GM21367 (cell line): ENCODE data around the gene L3MBTL1.

Experiments used
- ATAC-seq: cut with Tn5 transposase; IDR thresholded peaks from one replicate; pipeline ENCODE4 v1.9.1; 2021; ENCODE audit not compliant: unreplicated experiment

L3MBTL1 gene

DNA sequence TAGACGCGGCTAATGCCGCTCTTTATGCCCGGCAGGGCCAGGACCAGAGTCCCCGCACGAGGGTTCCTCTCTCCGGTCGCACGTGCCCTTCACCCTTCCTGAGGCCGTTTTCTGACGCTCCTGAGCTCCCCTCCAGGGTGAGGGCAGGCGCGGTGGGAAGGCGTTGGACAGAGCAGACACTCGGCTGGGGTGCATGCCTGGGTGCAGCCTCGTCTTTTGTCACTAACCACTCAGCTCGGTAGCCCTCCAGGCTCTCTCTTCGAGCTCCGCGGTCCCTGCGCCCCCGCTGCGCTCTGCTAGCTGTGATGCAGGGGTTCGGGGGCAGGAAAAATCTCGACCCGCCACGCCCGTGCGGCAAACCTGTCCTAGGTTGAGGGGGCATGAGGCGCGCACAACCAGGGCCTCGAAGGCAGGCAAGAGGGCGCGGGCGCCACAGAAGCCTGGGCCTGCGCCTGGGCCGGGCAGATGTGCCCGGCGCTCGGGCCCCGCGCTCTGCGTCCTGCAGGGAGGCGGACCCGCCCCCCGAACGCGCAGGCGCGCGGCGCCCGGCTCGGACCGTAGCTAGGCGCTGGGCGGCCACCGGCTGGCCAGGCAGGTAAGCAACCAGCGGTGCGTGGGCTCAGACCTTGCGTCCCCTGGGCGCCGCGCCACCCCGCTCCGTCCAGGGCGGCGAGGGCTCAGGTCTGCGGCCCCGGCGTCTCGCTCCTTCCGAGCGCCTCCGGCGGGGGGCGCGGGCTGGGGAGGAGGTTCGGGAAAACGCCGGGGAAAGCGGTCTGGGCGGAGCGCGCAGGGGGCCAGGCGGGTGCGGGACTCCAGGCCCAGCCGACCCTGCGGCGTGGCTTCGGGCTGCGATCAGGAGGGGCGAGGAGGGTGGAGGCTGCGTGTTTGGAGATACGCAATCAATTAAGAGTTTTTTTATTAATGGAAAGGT lies at the start of gene L3MBTL1:
TSS of gene L3MBTL1 (plus strand) at position 548 of the 931 bp plus-strand sequence. CDS start 5,807 bp downstream, outside the sequence.
- ATAC-seq: no peak

DNA sequence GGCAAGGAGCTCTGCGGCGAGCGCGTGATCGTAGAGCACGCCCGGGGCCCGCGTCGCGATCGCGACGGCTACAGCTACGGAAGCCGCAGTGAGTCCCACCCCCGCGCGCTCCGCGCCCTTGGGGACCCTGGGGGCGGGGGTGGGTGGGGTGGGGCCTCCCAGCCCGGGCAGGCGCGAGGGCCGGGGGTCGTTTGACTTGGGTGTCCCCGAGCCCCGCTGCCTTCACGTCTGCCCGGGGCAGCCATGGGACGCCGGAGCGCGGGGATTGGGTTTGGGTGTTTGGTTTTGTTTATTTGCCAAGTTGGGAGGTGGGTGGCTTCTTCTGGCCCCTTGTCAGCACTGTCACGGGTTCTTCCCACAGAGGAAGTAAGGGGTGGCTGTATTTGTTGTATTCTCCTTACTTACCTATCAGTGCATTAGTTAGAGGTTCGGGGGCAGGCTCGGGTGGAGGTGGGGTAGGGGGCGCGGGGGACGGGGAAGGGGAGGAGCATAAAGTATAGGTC lies 49.0 kb upstream of the L3MBTL1 start:
- peak; percentile 2 for ATAC-seq

DNA sequence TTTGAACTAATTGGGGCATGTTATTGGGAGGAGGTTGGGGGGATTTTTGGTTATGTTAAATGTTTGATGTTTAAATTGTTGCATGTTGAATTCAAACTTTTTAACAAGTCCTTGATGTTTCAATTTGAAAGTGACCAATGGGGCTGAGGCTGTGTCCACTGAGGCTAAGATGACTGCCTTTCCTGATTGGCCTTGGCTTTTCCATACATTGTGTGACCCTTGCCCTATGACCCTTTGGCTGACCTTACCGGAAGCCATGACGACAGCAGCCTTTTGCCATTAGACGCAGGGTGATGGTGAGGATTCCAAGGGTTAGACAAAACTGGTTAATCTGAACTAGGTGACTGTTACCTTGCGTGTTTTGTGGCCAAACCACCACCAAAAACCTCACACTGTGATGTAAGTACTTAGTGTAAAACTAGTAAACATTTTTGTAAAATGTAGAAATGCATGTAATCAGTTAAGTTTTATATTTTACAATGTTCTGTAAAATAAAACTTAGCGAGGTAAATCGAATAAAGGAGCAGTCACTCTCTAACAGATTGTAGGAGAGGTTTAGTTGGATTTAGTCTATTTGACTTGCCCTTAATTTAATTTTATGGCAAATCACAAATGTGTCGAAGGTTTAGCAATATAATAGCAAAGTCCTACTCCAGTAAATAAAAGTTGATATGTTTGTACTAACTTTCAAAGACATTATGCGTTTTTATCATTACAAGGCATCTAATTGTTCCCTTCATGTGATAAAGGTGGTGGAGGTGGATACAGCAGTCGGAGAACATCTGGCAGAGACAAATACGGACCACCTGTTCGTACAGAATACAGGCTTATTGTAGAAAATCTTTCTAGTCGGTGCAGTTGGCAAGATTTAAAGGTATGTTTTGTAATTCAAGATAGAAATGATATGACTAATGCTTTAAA lies 48.2 kb upstream of the L3MBTL1 start:
- ATAC-seq: no peak

DNA sequence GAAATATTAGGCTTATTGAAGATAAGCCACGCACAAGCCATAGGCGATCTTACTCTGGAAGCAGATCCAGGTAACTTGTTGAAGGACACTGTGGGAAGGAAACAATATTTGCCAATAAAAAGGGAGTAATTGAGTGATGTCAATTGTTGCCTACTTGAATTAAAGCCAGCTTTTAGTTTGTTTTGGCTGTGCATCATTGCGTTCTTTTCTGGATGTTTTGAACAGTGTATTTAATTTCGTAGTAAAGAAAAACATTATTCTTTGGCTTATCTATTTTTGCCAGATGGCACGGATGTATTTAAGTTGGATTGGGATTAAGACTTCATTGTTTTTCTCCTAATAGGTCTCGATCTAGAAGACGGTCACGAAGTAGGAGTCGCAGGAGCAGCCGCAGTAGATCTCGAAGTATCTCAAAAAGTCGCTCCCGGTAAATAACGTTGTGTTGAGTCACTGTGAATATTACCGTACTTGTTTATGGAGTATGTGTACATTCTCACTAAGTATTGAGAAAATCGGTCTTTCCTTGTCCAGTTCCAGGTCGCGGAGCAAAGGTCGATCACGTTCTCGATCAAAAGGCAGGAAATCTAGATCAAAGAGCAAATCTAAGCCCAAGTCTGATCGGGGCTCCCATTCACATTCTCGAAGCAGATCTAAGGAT lies 47.2 kb upstream of the L3MBTL1 start:
- ATAC-seq: no peak

DNA sequence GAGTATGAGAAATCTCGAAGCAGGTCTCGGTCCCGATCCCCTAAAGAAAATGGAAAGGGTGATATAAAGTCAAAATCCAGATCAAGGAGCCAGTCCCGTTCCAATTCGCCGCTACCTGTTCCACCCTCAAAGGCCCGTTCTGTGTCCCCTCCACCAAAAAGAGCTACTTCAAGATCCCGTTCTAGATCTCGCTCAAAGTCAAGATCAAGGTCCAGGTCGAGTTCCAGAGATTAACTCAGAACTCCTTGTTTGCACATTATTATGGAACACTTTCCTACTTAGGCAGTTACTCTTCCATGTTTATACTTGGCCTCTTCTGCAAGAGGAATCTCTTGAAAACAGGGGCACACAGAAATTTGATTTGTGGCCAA lies 46.7 kb upstream of the L3MBTL1 start:
- ATAC-seq: no peak

DNA sequence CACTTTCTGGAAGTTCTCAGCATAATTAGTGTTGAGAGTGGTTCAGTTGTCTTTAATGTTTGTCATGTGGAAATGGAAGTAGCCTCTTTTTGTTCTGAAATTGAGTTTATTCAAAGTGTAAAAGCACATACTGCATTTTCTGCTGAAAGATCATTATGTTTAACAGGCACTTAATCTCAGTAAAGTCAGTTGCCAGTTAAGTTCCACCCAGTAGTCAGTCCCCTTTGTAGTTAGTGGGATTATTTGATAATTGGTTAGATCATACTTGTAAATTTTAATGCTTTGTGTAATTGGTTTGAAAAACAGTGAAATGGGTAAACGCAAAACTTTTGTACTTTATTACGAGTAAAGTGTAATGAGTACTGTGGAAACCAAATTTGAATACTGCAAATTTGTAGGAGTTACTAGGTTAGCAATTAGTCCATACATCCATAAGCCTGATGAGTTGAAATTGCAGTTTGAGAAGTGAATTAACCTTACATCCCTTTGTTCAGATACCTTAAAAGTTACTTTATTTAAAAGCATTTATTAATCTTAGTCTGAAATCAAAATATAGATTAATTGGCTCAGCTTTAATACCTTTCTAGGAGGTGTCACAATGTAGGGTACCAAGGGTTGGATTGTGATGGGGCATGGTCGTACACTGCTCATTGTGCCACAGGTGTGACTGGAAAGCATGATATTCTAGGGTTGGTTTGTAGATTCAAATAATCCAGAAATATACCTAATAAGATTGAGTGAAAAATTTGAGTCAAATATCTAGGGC lies 45.4 kb upstream of the L3MBTL1 start:
- ATAC-seq: no peak

DNA sequence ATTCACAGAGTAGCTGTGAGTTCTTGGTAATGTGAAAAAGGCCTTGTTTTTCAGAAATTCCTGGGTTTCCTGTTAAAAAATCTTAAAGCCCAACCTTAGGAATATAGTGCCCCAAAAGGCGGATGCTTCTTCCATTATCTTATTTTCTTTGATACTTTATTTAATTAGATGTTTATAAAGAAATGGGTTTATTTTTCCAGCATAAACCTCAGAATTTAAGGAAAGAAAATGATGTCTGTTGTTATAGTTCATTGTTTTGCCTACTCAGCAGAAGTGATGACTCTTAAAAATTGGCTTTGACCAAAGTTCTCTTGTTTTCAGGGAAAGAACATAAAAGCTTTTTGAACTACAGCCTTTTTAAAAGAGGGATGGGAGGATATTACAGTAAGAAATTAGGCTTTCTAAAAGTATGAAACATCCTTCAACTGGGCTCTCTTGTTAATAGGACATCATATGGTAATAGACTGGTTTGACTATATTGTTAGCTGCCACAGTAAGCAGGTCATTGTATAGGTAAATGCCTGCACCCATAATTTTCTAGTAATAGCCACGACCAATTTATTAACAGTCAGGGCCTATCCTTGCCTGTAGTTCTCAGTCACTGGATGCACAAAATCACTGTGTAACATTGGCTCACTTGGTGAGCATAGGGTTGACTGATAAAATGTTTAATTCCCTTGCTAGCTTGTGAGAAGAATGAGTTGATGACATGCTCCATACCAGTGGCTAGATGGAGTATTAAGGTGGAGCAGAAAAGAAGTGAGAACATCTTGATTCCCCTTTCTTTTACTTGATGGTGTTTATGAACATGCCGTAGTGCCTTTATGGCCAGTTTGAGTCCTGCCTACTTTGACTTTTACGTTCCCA lies 44.6 kb upstream of the L3MBTL1 start:
- no peak for ATAC-seq

DNA sequence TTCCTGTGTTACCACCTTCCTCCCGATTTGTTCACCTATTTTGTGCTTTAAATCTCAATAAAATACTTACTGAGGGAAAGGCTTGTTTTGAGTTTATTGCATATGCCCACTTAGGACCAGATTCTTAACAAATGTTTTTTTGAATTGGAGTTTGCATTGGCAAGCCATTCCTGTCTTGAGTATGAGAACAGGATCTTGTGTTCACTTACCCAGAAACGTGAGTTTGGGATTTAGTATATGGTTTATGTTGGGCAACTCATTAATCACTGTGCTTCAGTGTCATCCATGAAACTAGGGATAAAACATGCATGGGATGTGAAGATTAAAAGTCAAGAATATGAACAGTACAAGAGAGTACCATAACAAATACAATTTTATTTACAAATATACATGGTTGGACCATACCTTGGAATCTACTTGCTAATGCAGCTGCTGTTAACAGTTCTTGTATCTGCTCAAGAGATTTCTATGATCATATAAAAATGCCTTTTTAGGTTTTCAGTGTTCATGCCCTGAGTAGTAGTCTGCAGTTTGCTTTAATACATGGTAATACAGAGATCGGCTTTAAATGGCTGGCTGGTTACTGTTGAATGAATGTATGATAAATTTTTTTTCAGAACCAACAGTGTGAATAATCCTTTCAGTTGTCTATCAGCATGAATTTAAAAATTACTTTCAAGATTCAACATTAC lies 43.8 kb upstream of the L3MBTL1 start:
- ATAC-seq: no peak

DNA sequence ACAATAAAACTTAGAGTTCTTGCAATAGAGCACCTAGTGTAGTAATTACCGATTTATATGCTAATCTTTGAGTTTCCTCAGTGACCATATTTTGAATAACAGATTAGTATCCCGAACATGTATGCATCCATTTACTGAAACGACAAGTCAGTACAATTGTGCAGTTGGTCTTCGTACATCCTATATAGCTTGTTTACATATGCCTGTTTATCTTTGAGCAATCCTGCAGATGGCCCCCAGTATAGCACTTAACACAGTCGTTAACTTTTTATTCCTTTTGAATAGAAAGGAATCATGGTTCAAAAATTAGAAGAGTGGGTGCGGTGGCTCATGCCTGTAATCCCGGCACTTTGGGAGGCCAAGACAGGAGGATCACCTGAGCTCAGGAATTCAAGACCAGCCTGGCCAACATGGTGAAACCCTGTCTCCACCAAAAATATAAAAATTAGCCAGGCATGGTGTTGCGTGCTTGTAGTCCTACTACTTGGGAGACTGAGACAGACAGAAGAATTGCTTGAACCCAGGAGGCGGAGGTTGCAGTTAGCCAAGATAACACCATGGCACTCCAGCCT lies 43.2 kb upstream of the L3MBTL1 start:
- no peak for ATAC-seq

DNA sequence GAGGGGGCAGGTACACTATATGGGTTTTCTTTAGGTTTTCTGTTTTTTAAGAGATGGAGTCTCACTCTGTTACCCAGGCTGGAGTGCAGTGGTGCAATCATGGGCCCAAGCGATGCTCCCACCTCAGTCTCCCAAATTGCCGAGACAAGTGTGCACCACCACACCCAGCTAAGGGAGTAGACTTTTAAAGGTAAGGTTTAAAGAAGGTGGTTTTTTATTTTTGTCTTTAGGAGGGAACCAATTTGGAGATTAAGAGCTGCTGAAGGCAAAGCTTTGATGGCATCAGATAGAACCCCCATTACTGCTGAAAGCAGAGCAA lies 41.9 kb upstream of the L3MBTL1 start:
- no peak for ATAC-seq

DNA sequence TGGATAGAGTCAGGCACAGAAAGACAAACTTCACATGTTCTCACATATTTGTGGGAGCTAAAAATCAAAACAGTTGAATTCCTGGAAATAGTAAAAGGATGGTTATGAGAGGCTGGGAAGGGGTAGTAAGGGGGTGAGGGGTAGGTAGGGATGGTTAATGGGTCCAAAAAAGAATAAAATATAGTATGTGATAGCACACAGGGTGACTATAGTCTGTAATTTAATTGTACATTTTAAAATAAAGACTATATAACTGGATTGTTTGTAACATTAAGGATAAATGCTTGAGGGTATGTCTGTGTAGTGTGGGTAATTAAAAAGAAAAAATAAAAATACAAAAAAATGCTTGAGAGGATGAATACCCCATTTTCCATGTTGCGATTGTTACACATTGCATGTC lies 39.9 kb upstream of the L3MBTL1 start:
- ATAC-seq: no peak

DNA sequence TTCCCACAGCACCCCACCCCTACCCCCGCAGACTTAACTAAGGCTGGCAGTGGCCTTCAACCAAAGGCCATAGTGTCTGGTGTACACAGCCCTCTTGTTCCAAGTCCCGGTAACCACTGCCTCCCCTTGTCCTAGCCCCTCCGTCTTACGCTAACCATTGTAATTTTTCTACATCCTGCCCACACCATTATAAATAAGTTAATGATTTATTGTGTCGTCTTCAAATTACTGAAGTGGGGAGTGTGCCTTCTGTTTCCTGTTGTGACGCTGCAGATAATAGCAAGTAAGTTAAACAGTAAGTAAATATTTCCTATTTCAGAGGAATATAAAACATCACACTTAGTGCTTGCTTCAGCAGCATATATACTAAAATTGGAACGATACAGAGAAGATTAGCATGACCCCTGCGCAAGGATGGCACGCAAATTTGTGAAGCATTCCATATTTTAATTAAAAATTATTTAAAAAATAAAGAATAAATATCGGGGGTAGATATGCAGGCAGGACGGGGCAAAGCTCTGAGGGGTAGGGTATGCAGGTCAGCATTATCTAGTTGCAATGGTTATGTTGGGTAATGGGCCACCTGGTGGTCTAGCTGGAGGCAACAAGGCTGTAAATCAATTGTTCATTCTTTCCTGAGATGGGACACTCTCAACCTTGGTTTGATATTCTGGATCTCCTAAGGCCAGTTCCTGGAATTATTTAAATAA lies 34.7 kb upstream of the L3MBTL1 start:
- ATAC-seq: no peak

DNA sequence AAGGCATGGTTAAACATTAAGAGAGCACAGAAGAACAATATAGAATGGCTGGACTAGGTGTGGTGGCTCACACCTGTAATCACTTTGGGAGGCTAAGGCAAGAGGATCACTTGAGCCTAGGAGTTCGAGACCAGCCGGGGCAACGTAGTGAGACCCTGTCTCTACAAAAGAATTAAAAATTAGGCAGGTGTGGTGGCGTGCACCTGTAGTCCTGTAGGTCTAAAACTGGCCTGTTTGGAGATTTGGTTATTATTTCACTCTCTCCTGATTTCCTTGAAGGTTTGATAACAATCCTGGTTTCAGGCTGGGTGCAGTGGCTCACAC lies 34.2 kb upstream of the L3MBTL1 start:
- no peak for ATAC-seq

DNA sequence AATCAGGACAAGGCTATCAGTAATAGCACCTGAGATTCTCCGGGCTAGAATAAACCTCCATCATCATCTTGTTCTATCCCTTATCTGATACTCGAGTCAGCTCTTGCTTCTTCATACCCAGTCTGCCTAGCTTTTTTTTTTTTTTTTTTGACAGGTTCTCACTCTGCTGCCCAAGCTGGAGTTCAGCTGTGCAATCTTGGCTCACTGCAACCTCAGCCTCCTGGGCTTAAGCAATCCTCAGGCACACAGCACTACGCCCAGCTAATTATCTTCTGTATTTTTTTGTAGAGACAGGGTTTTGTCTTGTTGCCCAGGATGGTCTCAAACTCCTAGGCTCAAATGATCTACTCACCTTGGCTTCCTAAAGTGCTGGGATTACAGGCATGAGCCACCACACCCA lies 30.3 kb upstream of the L3MBTL1 start:
- no peak for ATAC-seq

DNA sequence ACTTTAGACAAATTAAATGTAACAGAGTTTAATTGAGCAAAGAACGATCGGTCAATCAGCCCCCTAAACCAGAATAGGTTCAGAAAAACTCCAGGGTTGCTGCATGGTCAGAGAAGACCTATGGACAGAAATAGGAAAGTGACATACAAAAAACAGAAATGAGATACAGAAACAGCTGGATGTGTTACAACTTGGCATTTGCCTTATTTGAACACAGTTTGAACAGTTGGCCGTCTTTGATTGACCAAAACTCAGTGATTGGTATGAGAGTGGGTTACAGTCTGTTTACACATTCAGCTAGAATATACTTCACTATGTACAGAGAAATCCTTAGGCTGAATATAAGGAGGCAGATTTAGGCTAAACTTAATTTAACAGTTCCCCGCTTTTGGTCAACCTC lies 29.9 kb upstream of the L3MBTL1 start:
- no peak for ATAC-seq

DNA sequence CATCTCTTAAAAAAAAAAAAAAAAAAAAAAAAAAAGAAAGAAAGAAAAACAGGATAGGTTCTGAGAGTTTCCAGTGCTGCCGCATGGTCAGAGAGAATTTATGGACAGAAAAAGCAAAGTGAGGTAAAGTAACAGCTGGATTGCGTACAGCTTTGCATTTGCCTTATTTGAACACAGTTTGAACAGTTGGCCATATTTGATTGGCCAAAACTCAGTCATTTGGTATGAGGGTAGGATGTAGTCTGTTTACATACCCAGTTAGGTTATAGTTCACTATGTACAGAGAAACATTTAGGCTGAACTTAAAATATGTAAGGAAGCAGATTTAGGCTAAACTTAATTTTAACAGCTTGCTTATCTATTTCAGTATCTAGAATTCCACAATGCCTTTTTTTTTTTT lies 17.5 kb upstream of the L3MBTL1 start:
- ATAC-seq: no peak

DNA sequence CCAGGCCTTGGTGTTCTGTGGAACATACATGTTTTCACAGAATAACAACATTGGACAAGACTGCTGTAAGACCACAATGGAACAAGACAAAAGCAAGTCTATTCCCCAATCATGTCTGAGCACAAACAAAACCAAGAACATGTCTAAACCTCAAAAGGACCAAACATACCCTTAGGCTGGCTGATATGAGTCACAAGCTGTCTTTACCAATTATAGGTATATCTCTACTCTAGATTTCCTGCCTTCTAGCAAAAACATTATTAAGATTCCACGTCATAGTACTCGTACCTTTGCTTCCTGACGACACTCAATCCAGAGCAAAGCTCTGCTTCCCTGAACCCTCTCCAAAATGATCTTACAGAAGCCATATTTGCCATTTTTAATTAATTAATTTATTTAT lies 15.4 kb upstream of the L3MBTL1 start:
- no peak for ATAC-seq

DNA sequence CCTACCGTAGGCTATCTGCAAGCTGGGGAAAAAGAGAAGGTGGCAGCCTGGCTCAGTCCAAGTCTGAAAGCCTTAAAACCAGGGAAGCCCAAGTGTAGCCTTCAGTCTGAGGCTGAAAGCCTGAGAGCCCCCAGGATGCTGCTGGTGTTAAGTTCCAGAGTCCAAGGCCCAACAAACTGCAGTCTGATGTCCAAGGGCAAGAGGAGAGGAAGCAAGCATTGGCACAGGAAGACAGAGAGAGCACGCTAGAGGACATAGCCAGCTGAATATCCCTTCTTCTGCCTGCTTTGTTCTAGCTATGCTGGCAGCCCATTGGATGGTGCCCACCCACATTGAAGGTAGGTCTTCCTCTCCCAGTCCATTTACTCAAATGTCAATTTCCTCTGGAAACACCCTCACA lies 12.1 kb upstream of the L3MBTL1 start:
- ATAC-seq: no peak
